HUES48 (cell line): Measurements from ENCODE around the gene TTYH1.

Source experiments
- H3K27ac ChIP-seq: one replicate; pipeline ENCODE4 v1.7.0; 2013; ENCODE audit warnings: low read depth, low read length, inconsistent platforms
- H3K27me3 ChIP-seq: 2 replicates; pipeline ENCODE4 v1.6.1; 2013; ENCODE audit warnings: mild to moderate bottlenecking, low read length; ENCODE audit not compliant: control insufficient read depth, insufficient read depth
- H3K36me3 ChIP-seq: 2 replicates; pipeline ENCODE4 v1.6.1; 2013; ENCODE audit warnings: low read length; ENCODE audit not compliant: control insufficient read depth, insufficient read depth
- H3K4me1 ChIP-seq: 2 replicates; pipeline ENCODE4 v1.6.1; 2013; ENCODE audit warnings: mild to moderate bottlenecking, low read length; ENCODE audit not compliant: control insufficient read depth, insufficient read depth
- H3K4me3 ChIP-seq: 2 replicates; pipeline ENCODE4 v1.5.1; 2013; ENCODE audit warnings: mild to moderate bottlenecking, low read depth, low read length
- H3K9ac ChIP-seq: 2 replicates; pipeline ENCODE4 v1.6.1; 2013; ENCODE audit warnings: mild to moderate bottlenecking, low read depth, low read length, moderate library complexity
- H3K9me3 ChIP-seq: 2 replicates; pipeline ENCODE4 v1.6.1; 2013; ENCODE audit warnings: low read length; ENCODE audit not compliant: control insufficient read depth, insufficient read depth

TTYH1 gene

GRCh38 chr19:54424660-54425381 lies 9.6 kb downstream of the TTYH1 start:
- Histone ChIP-seq H3K4me3 (no peak overlapping the region), H3K9ac (no peak overlapping the region), H3K27ac (no peak overlapping the region), H3K9me3 (no peaks in the 10 kb centered on the region), H3K4me1 (peaks cover 18% of the 10 kb centered on the region), H3K27me3 (no peaks in the 10 kb centered on the region; the same call in none of the 2 replicates), H3K36me3 (peaks cover 12% of the 10 kb centered on the region)

- no peak overlapping the region for H3K9ac ChIP-seq
- H3K27ac ChIP-seq = no peak overlapping the region
- H3K27me3 ChIP-seq = no peaks in the 10 kb centered on the region; the same call in none of the 2 replicates
- peaks cover 17% of the 10 kb centered on the region for H3K4me1 ChIP-seq
- no peak overlapping the region for H3K4me3 ChIP-seq
- H3K36me3 ChIP-seq = peaks cover 12% of the 10 kb centered on the region
- no peaks in the 10 kb centered on the region for H3K9me3 ChIP-seq
These were observed 10.1 kb downstream of the TTYH1 start for GRCh38 chr19:54425382-54425723.

GRCh38 chr19:54426291-54426931 lies 11.1 kb downstream of the TTYH1 start:
- no peak overlapping the region for H3K9ac ChIP-seq

GRCh38 chr19:54427586-54427985 lies 12.3 kb downstream of the TTYH1 start:
- Histone ChIP-seq H3K27me3 (no peaks in the 10 kb centered on the region; the same call in none of the 2 replicates), H3K9me3 (no peaks in the 10 kb centered on the region), H3K9ac (no peak overlapping the region), H3K4me3 (no peak overlapping the region), H3K36me3 (peaks cover 12% of the 10 kb centered on the region), H3K4me1 (peaks cover 3% of the 10 kb centered on the region; the same call in 1 of the 2 replicates), H3K27ac (no peak overlapping the region)

More at GRCh38 chr19:54426291-54426931, 11.1 kb downstream of the TTYH1 start:
- no peaks in the 10 kb centered on the region for H3K9me3 ChIP-seq
- no peaks in the 10 kb centered on the region; the same call in none of the 2 replicates for H3K27me3 ChIP-seq
- H3K4me3 ChIP-seq = no peak overlapping the region
- H3K27ac ChIP-seq = no peak overlapping the region
- H3K4me1 ChIP-seq = peaks cover 14% of the 10 kb centered on the region
- peaks cover 12% of the 10 kb centered on the region for H3K36me3 ChIP-seq

- H3K36me3 ChIP-seq = peaks cover 9% of the 10 kb centered on the region
These were observed 13.3 kb downstream of the TTYH1 start for GRCh38 chr19:54428323-54429175.

GRCh38 chr19:54429176-54429495 lies 13.9 kb downstream of the TTYH1 start:
- H3K9me3 ChIP-seq = no peaks in the 10 kb centered on the region
- peaks cover 3% of the 10 kb centered on the region for H3K27me3 ChIP-seq
- peaks cover 7% of the 10 kb centered on the region for H3K36me3 ChIP-seq
- no peak overlapping the region for H3K4me3 ChIP-seq
- peaks cover 5% of the 10 kb centered on the region; the same call in 1 of the 2 replicates for H3K4me1 ChIP-seq
- no peak overlapping the region for H3K27ac ChIP-seq
- no peak overlapping the region for H3K9ac ChIP-seq

More at GRCh38 chr19:54428323-54429175, 13.3 kb downstream of the TTYH1 start:
- no peak overlapping the region for H3K27ac ChIP-seq
- peaks cover 3% of the 10 kb centered on the region; the same call in 1 of the 2 replicates for H3K4me1 ChIP-seq
- H3K4me3 ChIP-seq = no peak overlapping the region
- H3K9me3 ChIP-seq = no peaks in the 10 kb centered on the region
- H3K9ac ChIP-seq = no peak overlapping the region
- H3K27me3 ChIP-seq = no peaks in the 10 kb centered on the region; the same call in none of the 2 replicates

- Histone ChIP-seq H3K36me3 (peaks cover 5% of the 10 kb centered on the region; the same call in 1 of the 2 replicates), H3K4me3 (peak overlapping the region; percentile 69; the same call in 1 of the 2 replicates), H3K27me3 (peaks cover 3% of the 10 kb centered on the region), H3K9ac (no peak overlapping the region), H3K27ac (no peak overlapping the region), H3K9me3 (no peaks in the 10 kb centered on the region), H3K4me1 (peaks cover 6% of the 10 kb centered on the region; the same call in 1 of the 2 replicates)
These were observed 14.4 kb downstream of the TTYH1 start for GRCh38 chr19:54429545-54430227.

- Histone ChIP-seq H3K27ac (no peak overlapping the region), H3K9ac (no peak overlapping the region), H3K4me3 (peak overlapping the region; percentile 69), H3K36me3 (peaks cover 5% of the 10 kb centered on the region; the same call in 1 of the 2 replicates), H3K9me3 (no peaks in the 10 kb centered on the region), H3K27me3 (peaks cover 3% of the 10 kb centered on the region), H3K4me1 (peaks cover 12% of the 10 kb centered on the region)
These were observed 15.3 kb downstream of the TTYH1 start for GRCh38 chr19:54430306-54431254.

GRCh38 chr19:54431255-54431838 lies 16.1 kb downstream of the TTYH1 start:
- no peak overlapping the region for H3K27ac ChIP-seq
- H3K4me1 ChIP-seq = peaks cover 20% of the 10 kb centered on the region
- H3K9me3 ChIP-seq = no peaks in the 10 kb centered on the region
- peaks cover 3% of the 10 kb centered on the region; the same call in 1 of the 2 replicates for H3K36me3 ChIP-seq
- H3K9ac ChIP-seq = no peak overlapping the region
- peaks cover 3% of the 10 kb centered on the region for H3K27me3 ChIP-seq
- peak overlapping the region; percentile 29; the same call in 1 of the 2 replicates for H3K4me3 ChIP-seq
